Measurements from ENCODE around the gene DYTN.

- TF ChIP-seq CTCF (conservative IDR thresholded peaks at IDR 0.05; ENCODE audit: low read length) (no peak), EZH2phosphoT487 (IDR thresholded peaks at IDR 0.05; ENCODE audit: borderline replicate concordance) (no peak)
Measured at GRCh38 chr2:206765242-206766056, 47.3 kb upstream of the DYTN start, which contains the start of the genes FASTKD2 and MDH1B.

Data from Loucy (cell line).